Measurements from ENCODE around the gene BICDL1.

Gene BICDL1

GRCh38 chr12:120115692-120116440 lies 126.8 kb downstream of the BICDL1 start:
- TF ChIP-seq, protein P1, sequence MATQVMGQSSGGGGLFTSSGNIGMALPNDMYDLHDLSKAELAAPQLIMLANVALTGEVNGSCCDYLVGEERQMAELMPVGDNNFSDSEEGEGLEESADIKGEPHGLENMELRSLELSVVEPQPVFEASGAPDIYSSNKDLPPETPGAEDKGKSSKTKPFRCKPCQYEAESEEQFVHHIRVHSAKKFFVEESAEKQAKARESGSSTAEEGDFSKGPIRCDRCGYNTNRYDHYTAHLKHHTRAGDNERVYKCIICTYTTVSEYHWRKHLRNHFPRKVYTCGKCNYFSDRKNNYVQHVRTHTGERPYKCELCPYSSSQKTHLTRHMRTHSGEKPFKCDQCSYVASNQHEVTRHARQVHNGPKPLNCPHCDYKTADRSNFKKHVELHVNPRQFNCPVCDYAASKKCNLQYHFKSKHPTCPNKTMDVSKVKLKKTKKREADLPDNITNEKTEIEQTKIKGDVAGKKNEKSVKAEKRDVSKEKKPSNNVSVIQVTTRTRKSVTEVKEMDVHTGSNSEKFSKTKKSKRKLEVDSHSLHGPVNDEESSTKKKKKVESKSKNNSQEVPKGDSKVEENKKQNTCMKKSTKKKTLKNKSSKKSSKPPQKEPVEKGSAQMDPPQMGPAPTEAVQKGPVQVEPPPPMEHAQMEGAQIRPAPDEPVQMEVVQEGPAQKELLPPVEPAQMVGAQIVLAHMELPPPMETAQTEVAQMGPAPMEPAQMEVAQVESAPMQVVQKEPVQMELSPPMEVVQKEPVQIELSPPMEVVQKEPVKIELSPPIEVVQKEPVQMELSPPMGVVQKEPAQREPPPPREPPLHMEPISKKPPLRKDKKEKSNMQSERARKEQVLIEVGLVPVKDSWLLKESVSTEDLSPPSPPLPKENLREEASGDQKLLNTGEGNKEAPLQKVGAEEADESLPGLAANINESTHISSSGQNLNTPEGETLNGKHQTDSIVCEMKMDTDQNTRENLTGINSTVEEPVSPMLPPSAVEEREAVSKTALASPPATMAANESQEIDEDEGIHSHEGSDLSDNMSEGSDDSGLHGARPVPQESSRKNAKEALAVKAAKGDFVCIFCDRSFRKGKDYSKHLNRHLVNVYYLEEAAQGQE (IDR thresholded peaks at IDR 0.05; ENCODE audit: insufficient replicate concordance, low read depth) = no peak
- TF ChIP-seq POLR2AphosphoS5 (IDR thresholded peaks at IDR 0.05; ENCODE audit: low read depth) (no peak), SPI1 (IDR thresholded peaks at IDR 0.05; ENCODE audit: borderline replicate concordance, low read depth) (no peak), GABPA (IDR thresholded peaks at IDR 0.05; ENCODE audit: low read depth) (no peak)
- TF ChIP-seq, protein P2, sequence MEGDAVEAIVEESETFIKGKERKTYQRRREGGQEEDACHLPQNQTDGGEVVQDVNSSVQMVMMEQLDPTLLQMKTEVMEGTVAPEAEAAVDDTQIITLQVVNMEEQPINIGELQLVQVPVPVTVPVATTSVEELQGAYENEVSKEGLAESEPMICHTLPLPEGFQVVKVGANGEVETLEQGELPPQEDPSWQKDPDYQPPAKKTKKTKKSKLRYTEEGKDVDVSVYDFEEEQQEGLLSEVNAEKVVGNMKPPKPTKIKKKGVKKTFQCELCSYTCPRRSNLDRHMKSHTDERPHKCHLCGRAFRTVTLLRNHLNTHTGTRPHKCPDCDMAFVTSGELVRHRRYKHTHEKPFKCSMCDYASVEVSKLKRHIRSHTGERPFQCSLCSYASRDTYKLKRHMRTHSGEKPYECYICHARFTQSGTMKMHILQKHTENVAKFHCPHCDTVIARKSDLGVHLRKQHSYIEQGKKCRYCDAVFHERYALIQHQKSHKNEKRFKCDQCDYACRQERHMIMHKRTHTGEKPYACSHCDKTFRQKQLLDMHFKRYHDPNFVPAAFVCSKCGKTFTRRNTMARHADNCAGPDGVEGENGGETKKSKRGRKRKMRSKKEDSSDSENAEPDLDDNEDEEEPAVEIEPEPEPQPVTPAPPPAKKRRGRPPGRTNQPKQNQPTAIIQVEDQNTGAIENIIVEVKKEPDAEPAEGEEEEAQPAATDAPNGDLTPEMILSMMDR (IDR thresholded peaks at IDR 0.05; ENCODE audit: insufficient read depth, low read length) = no peak
- Histone ChIP-seq H3K27me3 (ENCODE audit: insufficient read depth, poor library complexity, severe bottlenecking) (no peaks in the 10 kb centered on the region), H3K4me3 (replicated peaks; ENCODE audit: insufficient read depth, low read length) (peak overlapping the region; percentile 90), H3K27ac (replicated peaks) (peak overlapping the region; percentile 43)
- peak; percentile 38 to 55 for DNase-seq (ENCODE audit: low read depth in 1 of 2, low spot score in 1 of 2)

DNA sequence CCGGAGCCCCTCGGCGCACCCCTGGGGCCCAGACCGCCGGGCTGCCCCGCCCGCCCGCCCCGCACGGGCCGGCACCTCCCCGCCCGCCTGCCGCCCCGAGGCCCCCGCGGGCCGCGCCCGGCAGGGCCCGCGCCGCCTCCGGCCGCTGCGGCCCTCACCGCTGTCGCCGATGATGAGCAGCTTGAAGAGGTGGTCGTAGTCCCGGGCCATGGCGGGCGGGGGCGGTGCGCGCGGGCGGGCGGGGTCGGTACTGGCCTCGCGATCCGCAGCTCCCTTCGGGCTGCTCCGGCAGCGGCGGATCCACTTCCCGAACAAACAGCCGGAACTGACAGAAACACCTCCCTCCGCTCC lies 127.4 kb downstream of the BICDL1 start, which contains the start of gene RAB35:
Gene RAB35 (minus strand): TSS at position 313 of the 351 bp plus-strand sequence. CDS start 103 bp downstream, at position 210.
- peak within 1 kb of the TSS; percentile 90 for H3K4me3 ChIP-seq (replicated peaks; ENCODE audit: insufficient read depth, low read length)
- TF ChIP-seq SPI1 (IDR thresholded peaks at IDR 0.05; ENCODE audit: borderline replicate concordance, low read depth) = peak; percentile 27; the same call in 1 of the 2 replicates
- TF ChIP-seq, protein P2 (IDR thresholded peaks at IDR 0.05; ENCODE audit: insufficient read depth, low read length) = no peak
- no peak for TF ChIP-seq POLR2AphosphoS5 (IDR thresholded peaks at IDR 0.05; ENCODE audit: low read depth)
- TF ChIP-seq, protein P1 (IDR thresholded peaks at IDR 0.05; ENCODE audit: insufficient replicate concordance, low read depth) = no peak
- no peak for TF ChIP-seq GABPA (IDR thresholded peaks at IDR 0.05; ENCODE audit: low read depth)
- peak within 1 kb of the TSS; percentile 80 for H3K27ac ChIP-seq (replicated peaks)
- no peak for DNase-seq (ENCODE audit: low read depth in 1 of 2, low spot score in 1 of 2)
- H3K27me3 ChIP-seq (ENCODE audit: insufficient read depth, poor library complexity, severe bottlenecking) = no peaks in the 10 kb centered on the region

DNA sequence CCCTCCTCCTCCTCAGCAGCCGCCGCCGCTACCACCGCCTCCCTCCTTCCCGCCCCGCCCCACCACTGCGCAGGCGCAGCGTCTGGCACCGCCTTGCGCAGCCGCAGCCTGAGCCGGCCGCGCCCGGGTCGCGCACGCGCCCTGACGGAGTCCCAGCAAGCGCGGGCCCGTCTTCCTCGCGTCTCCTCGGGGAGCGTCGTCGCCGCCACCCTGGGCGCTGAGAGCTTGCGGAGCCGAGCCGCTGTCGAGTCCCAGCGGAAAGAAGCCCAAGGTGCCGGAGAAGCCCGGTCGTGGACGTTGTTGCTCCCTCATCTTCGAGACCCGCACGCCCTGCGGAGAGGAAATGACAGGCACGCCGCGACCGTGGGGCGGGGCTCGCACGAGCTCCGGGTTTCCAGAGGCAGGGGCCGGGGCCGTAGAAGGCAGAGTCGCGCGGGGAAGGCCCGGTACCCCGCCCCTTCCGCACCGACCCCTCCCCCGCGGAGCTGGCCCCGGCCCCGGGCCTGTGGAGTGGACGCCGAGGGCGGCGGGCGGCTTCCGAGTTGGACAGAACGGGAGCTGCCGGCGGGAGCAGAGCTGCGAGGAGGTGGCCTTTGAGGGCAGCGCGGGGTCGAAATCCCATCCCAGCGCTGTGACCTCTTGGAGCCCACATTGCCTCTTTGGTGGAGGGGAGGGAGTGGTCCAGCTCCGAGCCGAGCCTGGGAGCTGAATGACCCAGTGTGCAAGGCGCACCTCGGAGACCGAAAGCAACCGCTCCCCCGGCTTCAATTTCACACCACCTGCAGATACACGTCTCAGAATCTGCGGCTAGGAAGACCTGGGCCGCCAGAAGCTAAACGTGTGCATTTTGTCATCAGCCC lies 128.0 kb downstream of the BICDL1 start:
- DNase-seq (ENCODE audit: low read depth in 1 of 2, low spot score in 1 of 2) = peak; percentile 81 to 95
- Histone ChIP-seq H3K4me3 (replicated peaks; ENCODE audit: insufficient read depth, low read length) (peak overlapping the region; percentile 90), H3K27ac (replicated peaks) (peak overlapping the region; percentile 80), H3K27me3 (ENCODE audit: insufficient read depth, poor library complexity, severe bottlenecking) (no peaks in the 10 kb centered on the region)
- TF ChIP-seq GABPA (IDR thresholded peaks at IDR 0.05; ENCODE audit: low read depth) (no peak), POLR2AphosphoS5 (IDR thresholded peaks at IDR 0.05; ENCODE audit: low read depth) (peak; percentile 63; the same call in 1 of the 2 replicates)
- TF ChIP-seq, protein P1 (IDR thresholded peaks at IDR 0.05; ENCODE audit: insufficient replicate concordance, low read depth) = no peak
